AG04450 (cell line): ENCODE measurements around the gene STOM. TPM values are rescaled to one million over a fixed set of nuclear protein-coding genes. Genes with fewer than 3 reads are reported as not detected.
"Not testable (repeated sequence)": the region's sequence is repeated elsewhere in the genome, so short reads cannot be mapped to it uniquely, and the experiment has no call there.

ENCODE experiments used
- CTCF ChIA-PET: fragments of 300-600, 350-600 bp; formaldehyde crosslinking; extraction: SDS; loops from one replicate; lab custom pipeline; 2022; ENCODE audit warnings: antibody characterized with exemption, inconsistent platforms; lab: Charles Lee
- POLR2A ChIA-PET: fragments of 350-600 bp; formaldehyde crosslinking; extraction: SDS; loops from one replicate; lab custom pipeline; 2021; ENCODE audit warnings: antibody characterized with exemption, inconsistent platforms; lab: Yijun Ruan, JAX
- DNase-seq: peaks from one replicate; pipeline ENCODE4 v3.0.0-alpha.2; 2011; ENCODE audit warnings: low read depth, low spot score
- H3K27ac ChIP-seq: one replicate; pipeline ENCODE4 v1.5.1; 2012; ENCODE audit warnings: low read depth, low read length, control low read depth
- H3K27me3 ChIP-seq: one replicate; pipeline ENCODE4 v1.6.0; 2012; ENCODE audit warnings: low read length; ENCODE audit not compliant: control insufficient read depth, insufficient read depth
- H3K4me3 ChIP-seq: 2 replicates; pipeline ENCODE4 v1.5.1; 2011; ENCODE audit warnings: mild to moderate bottlenecking, low read depth, low read length, control low read depth
- H3K9me3 ChIP-seq: 2 replicates; pipeline ENCODE4 v1.5.1; 2012; ENCODE audit warnings: low read length; ENCODE audit not compliant: control insufficient read depth, insufficient read depth
- CTCF ChIP-seq: IDR thresholded peaks from 2 replicates; pipeline ENCODE4 v1.5.1; 2011; ENCODE audit warnings: low read depth, low read length, control low read depth, inconsistent platforms
- polyA plus RNA-seq: library from polyadenylated mRNA; depleted of rRNA; stranded (reverse); fragments of >200 nt; gene quantifications from 2 replicates; pipeline ENCODE4 v1.2.3, GENCODE V29; 2011

STOM gene
- polyA plus RNA-seq, 1 experiment, result 510 TPM

GRCh38 chr9:121399883-121400607, 30.0 kb upstream of the STOM start:
- Histone ChIP-seq H3K4me3 (no peak overlapping the region), H3K27ac (no peak overlapping the region), H3K9me3 (peaks cover 5% of the 10 kb centered on the region; the same call in 1 of the 2 replicates), H3K27me3 (no peaks in the 10 kb centered on the region)
- peak; percentile 53 for DNase-seq
- peak; percentile 61 for TF ChIP-seq CTCF
- ChIA-PET POLR2A (interaction anchor here (3.2 kb wide), 1 partner anchor 80 kb away, joined by 10 read pairs; no protein-coding TSS in a partner anchor), CTCF (interaction anchor here (0.7 to 8.5 kb wide), 21 partner anchors 9 to 642 kb away, joined by 3 to 202 read pairs (median 4); partner anchors contain the start of gene GGTA1)

- Histone ChIP-seq H3K4me3 (no peak overlapping the region), H3K9me3 (peaks cover 5% of the 10 kb centered on the region; the same call in 1 of the 2 replicates), H3K27me3 (no peaks in the 10 kb centered on the region), H3K27ac (peak overlapping the region; percentile 89)
- TF ChIP-seq CTCF, result no peak
- DNase-seq, result no peak
- POLR2A ChIA-PET, result interaction anchor here (0.7 to 3.2 kb wide), 3 partner anchors 26 to 600 kb away, joined by 3 to 10 read pairs (median 7); no protein-coding TSS in a partner anchor
- CTCF ChIA-PET, result interaction anchor here (0.7 to 8.5 kb wide), 21 partner anchors 9 to 641 kb away, joined by 3 to 202 read pairs (median 4); no protein-coding TSS in a partner anchor
Measured at GRCh38 chr9:121399126-121399882, 29.3 kb upstream of the STOM start.

- POLR2A ChIA-PET, result interaction anchor here (0.7 to 3.2 kb wide), 14 partner anchors 25 to 599 kb away, joined by 3 to 10 read pairs (median 4); partner anchors contain the start of gene RAB14
- no peaks in the 10 kb centered on the region for H3K27me3 ChIP-seq
- peak overlapping the region; percentile 89 for H3K27ac ChIP-seq
- H3K9me3 ChIP-seq, result peaks cover 5% of the 10 kb centered on the region; the same call in 1 of the 2 replicates
- H3K4me3 ChIP-seq, result no peak overlapping the region
- 0 out of 2 replicates have a peak, but pooled peaks have one; percentile 1 for TF ChIP-seq CTCF
- CTCF ChIA-PET, result interaction anchor here (0.6 to 8.5 kb wide), 14 partner anchors 9 to 461 kb away, joined by 3 to 202 read pairs (median 5); no protein-coding TSS in a partner anchor
- peak; percentile 97 for DNase-seq
Measured at GRCh38 chr9:121398374-121398773, 28.3 kb upstream of the STOM start.

- DNase-seq, H3K27me3 ChIP-seq, H3K4me3 ChIP-seq, H3K27ac ChIP-seq, H3K9me3 ChIP-seq: not testable (repeated sequence)
- POLR2A ChIA-PET, result interaction anchor here (0.9 to 1.3 kb wide), 5 partner anchors 43 to 195 kb away, joined by 3 to 7 read pairs (median 3); partner anchors contain the start of gene RAB14
- CTCF ChIA-PET, result interaction anchor here (0.6 to 8.5 kb wide), 4 partner anchors 22 to 183 kb away, joined by 3 to 202 read pairs (median 63); no protein-coding TSS in a partner anchor
Measured at GRCh38 chr9:121397277-121397676, 27.2 kb upstream of the STOM start.

- no peak for TF ChIP-seq CTCF
- H3K9me3 ChIP-seq, result peaks cover 5% of the 10 kb centered on the region; the same call in 1 of the 2 replicates
- CTCF ChIA-PET, result interaction anchor here (0.7 to 1.9 kb wide), 2 partner anchors 72 to 75 kb away, joined by 4 to 15 read pairs; no protein-coding TSS in a partner anchor
- no peaks in the 10 kb centered on the region for H3K27me3 ChIP-seq
- POLR2A ChIA-PET, result no interaction called here
- no peak for DNase-seq
- H3K27ac ChIP-seq, result no peak overlapping the region
- H3K4me3 ChIP-seq, result no peak overlapping the region
Measured at GRCh38 chr9:121395558-121395957, 25.5 kb upstream of the STOM start.
